ENCODE measurements around the gene KRT77.
"Not testable (repeated sequence)": the region's sequence is repeated elsewhere in the genome, so short reads cannot be mapped to it uniquely, and the experiment has no call there.

Gene KRT77

DNA sequence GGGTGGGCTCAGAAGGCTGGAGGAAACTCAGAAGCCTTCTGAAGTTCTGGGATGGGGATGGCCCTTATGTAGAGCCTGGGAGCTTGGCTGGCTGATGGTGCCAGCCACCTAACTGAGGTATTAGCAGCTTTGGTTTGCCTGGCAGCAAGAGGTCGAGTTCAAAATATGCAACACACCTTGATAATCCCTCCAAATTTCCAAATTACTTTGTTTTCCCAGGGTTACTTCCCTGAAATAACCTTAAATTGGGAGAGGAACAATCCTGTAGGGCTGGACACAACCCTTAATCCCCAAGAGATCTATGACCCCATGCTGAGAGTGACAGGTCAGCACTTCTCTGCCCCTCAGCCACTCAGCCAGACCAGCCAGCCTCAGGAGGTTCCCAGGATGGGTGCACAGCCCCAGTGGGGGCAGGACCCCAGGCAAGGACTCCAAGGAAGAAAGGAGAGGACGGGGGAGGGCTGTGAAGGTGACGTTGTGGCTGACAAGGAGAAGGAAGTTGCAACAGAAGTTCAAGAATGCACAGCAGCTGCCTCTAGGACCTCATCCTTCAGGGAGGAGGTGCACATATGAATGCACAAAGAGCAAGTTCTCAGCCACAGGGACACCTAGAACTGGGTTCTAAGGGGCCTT, 18.6 kb upstream of the KRT77 start:
- no peak for DNase-seq

DNA sequence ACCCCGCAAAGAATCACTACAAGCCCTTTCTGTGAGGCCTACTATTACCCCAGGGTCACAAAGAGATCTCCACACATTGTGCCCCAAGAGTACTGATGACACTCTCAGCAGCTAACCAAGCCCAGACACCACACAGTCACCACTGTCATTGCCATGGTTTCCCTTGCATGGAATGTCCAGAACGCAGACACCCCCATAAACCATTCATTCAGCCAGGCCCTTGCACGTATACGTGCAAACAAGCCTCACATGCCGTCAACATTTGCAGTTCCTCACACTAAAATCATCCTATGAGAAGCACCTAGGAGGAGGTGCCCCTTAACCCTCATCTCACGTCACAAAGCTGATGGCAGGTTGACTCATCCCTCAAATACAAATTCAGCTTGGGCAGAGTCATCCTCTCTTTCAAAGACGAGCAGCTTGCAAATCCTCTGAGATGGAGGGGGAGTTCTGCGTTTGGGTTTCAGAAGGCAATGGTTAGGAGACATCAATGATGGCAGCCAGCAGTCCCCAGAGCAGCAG, 17.1 kb upstream of the KRT77 start:
- DNase-seq, result no peak

DNA sequence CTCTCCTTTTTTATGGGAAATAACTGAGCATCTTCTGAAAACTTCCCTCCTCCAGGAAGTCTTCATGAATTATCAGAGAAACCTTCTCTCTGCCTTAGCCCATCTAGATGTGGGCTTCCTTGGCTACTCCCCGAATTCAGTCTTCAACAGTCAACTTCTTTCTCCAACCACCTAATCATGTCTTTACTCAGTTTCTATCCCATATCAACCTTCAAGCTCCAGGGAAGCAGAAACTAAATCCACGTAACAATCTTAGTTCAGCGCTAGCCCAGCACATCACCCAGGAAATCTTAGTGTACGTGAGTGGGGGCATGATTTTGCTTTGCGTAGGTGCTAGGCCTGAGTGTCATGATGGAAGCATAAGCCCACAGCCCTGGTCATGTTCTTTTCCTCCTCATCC, 12.7 kb upstream of the KRT77 start:
- DNase-seq, result no peak

- DNase-seq, result no peak
These were observed 12.1 kb upstream of the KRT77 start for GRCh38 chr12:52715416-52715815.

DNA sequence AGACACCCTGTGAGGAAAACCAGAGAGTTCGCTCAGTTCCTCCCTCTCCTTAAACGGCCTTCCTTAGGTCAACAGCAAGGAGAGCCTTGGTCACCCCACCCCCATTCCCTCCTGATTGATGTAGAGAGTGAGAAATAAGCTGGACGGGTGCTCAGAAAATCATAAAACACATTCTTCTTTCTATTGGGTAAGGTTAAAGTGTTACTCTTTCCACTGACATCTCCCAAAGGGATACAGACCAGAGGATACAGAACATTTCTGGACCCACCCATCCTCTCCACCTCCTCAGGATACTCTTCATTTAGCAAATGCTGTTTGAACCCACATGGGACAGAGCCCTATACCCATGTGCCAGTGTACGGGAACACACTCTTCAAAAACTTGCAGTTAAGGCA, 11.6 kb upstream of the KRT77 start:
- no peak for DNase-seq

DNA sequence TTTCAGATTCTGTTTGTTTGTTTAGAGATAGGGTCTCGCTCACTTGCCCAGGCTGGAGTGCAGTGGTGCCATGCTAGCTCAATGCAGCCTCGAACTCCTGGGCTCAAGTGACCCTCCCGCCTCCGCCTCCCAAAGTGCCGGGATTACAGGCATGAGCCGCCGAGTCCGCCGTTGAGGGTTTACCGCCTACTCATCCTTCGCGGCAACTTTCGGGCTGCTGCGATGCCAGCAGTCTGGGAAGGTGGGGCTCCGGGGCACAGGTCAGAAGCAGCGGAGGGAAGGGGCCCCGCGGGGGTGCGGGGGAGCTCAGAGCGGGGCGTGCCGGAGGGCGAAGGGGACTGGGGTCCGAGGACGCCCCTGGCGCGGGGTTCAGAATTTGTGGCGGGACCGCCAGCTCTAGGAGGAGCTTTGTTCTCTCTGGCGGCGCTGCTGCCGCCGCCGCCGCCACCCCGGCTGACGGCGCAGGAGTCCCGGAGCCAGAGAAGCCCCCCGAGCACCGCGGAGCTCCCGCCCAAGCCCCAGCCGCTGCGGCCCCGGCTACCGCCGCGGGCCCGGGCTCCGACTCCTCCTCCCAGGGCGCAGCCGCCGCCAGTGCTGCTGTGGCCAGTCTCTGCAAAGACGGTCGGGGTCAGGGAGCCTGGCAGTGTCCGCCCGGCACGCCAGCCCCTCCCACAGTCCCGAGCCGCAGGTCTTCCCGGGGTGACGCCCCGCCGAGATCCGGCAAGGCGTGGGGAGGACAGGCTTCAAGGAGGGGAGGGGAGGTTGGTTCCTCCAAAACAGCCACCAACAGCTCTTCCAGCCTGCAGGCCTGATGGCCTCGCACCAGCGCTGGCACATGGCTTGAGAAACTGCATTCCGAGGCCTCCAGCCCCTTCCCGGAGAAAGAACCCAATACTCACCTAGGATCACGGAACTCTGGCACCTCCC, 10.9 kb upstream of the KRT77 start:
- no peak for DNase-seq

GRCh38 chr12:52712122-52712521, 8.8 kb upstream of the KRT77 start:
- not testable (repeated sequence) for DNase-seq

DNA sequence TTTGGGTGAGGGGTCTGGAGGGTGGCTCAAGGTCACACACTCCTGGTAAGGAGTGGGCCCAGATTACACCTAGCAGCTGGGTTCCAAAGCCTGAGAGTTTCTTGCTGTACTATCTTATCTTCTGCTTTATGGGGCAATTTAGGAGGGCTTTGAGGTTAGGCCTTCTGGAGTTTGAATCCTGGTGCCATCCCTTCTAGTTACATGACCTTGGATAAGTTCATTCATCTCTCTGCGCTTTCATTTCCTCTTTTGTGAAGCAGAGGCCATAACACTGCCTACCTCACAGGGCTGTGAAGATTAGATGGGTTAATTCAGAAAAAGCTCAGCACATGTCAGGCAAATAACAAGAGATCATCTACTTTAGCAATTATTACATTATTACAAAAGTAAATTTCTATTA, 7.4 kb upstream of the KRT77 start:
- DNase-seq, result no peak

DNA sequence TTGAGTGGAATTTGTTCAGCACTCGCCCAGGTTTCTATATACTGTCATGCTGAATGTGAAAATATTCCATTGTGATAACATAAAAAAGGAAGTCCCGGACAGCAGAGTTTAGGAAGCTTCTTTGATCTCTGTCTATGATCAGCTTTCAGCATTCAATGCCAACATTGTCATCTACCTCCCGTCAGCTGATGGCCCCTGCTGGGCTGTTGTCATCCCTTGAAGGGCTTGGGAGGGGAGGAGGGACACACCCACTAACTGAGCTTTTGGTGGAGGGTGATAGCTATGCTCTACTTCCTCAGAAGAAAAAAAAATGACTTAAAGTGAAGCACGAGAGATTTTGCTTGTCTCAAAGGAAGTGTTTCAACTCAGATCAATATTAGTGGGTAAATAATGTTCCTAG, 4.7 kb upstream of the KRT77 start:
- DNase-seq, result no peak

GRCh38 chr12:52704464-52704863, 1.1 kb upstream of the KRT77 start:
- no peak for DNase-seq

GRCh38 chr12:52703878-52704277, 554 bp upstream of the KRT77 start:
- no peak for DNase-seq

- DNase-seq, result no peak
These were observed 986 bp downstream of the KRT77 start for GRCh38 chr12:52702338-52702737.

GRCh38 chr12:52701281-52701680, 2.0 kb downstream of the KRT77 start:
- no peak for DNase-seq

DNA sequence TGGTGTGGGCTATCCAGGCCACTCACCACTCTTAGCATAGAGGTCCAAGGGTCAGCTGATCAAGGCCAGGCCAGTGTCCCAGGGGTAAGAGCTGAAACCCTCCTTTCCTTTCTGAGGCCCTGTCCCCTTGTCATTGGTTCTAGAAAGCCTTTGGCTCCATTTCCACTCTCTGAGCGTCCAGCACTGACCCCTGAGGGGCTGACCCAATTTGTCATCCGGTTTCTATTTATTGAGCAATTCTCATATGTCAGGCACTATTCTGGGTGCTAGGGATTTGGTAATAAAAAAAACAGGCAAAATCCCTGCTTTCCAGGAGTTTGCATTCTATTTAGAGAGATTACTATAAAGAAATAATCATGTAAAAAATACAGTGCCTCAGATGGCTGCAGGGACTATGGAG, 3.4 kb downstream of the KRT77 start:
- no peak for DNase-seq

- no peak for DNase-seq
These were observed 4.0 kb downstream of the KRT77 start for GRCh38 chr12:52699373-52699772.

DNA sequence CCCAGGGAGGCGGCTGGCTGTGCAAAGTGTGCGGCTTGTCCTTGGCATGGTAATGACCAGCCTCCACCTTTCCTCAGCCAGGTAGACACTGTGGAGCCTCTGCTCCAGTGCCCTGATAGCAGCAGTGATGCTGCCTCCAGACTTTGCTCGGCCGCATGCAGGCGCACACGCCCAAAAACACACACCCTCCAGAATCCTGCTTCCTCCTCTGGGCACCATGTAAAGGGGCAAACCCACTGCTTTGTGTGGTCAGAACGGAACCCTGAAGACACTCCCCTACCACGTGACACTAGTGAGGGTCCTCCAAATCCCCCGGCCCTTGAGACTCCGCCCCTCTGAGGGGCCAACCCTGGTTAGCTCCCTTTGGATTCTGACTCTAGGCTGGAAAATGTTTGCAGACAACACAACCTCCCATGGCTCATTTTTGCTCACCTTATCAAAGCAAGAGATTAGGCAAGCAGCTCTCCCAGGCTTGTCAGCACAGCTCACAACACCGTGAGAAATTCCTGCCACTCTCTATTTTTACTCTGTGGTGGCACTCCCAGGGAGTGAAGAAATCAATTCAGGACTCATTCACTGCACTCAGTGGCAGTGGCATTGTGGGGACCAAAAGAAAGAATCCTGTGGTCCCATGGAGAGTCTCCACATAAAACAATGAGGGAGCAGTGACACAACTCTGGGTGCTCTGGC, 4.5 kb downstream of the KRT77 start:
- no peak for DNase-seq

- DNase-seq, result no peak
These were observed 6.2 kb downstream of the KRT77 start for GRCh38 chr12:52697058-52697582.

GRCh38 chr12:52696588-52696987, 6.7 kb downstream of the KRT77 start:
- no peak for DNase-seq

GRCh38 chr12:52695039-52695438, 8.3 kb downstream of the KRT77 start:
- DNase-seq, result no peak

DNA sequence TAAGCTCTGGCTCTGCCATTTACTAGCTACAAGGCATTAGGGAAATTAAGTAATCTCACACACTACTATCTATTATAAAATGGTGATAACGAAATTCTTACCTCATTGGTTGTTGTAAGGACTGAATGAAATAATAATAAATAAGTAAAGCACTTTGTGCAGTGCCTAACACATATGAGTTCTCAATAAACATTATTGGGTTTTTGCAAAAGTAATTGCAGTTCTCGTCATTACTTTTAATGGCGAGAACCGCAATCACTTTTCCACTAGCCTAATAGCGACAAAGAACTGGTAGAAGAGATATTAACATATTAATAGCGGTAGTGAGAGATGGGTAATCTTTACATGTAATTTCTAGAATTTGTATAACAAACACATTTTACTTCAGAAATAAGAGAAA, 9.2 kb downstream of the KRT77 start:
- DNase-seq, result no peak

DNA sequence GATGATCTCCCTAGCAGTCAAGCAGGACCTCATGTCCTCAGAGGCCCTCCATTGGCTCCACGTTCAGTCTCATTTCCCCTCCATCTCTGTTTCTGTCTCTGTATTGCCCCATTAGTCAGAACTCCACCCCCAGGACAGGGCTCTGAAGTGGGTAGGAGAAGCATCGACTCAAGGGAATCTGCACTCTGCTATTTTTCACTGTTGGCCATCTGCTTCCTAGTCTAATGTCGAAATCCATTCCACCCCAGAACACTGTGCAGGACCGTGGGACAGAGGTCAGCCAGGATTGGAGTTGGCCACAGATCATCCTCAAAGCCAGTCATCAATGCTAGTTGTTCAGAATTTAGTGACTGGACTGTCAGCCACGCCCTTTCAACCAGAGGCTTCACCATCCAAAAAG, 10.1 kb downstream of the KRT77 start:
- no peak for DNase-seq

DNA sequence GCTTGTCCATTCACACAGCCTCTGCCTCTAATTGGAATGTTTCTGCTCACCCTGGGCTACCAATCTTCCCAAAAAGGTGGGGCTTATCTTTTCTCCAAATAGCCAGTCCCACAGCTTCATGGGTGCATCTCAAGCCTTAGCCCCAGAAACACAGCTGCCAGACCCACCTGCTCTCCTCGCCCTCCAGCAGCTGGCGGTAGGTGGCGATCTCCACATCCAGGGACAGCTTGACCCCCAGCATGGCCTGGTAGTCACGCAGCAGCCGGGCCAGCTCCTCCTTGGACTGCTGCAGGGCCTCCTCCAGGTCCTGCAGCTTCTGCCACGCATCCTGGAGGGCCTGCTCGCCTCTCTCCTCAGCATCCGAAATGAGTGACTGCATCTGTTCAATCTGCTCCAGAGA, 11.1 kb downstream of the KRT77 start:
- no peak for DNase-seq

GRCh38 chr12:52691841-52692150, 11.5 kb downstream of the KRT77 start:
- DNase-seq, result no peak
